NCI-H1436 treated with DMSO at 0.1 percent for 48 hours (cell line): ENCODE results near the gene TNNI3.
"Not testable (repeated sequence)": the region's sequence is repeated elsewhere in the genome, so short reads cannot be mapped to it uniquely, and the experiment has no call there.

Source experiments
- DNase-seq: peaks from one replicate; lab custom pipeline; 2025; lab: John Stamatoyannopoulos, UW

The TNNI3 gene

GRCh38 chr19:55113570-55114039 is 43.9 kb downstream of the TNNI3 start:
- DNase-seq = no peak

GRCh38 chr19:55112777-55113569 is 44.6 kb downstream of the TNNI3 start:
- no peak for DNase-seq

GRCh38 chr19:55112246-55112776 is 45.2 kb downstream of the TNNI3 start:
- no peak for DNase-seq

DNA sequence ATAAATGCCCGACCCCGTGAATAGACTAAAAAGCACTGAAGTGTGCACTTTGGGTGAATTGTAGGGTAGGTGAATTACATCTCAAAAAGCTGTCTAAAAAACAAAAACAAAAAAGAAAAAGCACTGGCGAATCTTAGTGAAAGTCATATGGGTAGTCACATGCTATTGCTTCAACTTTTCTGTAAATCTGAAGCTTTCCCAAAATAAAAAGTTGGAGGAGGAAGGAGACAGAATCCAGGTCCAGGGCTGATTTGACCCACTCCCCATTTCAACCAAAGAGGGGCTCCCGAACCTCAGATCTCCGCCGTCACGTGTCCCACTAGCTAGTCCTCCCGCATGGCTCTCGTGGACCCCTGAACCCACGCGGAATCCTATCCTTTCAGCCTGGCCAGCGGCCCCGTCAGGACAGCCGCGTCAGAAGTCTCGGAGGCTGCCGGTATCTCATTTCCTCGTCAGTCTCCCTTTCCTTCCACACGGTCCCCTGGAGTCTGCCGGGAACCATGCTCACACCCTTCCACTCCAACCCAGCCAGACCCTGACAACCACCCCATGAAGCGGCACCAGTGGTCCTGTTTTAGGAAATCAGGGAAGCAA is 46.2 kb downstream of the TNNI3 start:
- no peak for DNase-seq

DNA sequence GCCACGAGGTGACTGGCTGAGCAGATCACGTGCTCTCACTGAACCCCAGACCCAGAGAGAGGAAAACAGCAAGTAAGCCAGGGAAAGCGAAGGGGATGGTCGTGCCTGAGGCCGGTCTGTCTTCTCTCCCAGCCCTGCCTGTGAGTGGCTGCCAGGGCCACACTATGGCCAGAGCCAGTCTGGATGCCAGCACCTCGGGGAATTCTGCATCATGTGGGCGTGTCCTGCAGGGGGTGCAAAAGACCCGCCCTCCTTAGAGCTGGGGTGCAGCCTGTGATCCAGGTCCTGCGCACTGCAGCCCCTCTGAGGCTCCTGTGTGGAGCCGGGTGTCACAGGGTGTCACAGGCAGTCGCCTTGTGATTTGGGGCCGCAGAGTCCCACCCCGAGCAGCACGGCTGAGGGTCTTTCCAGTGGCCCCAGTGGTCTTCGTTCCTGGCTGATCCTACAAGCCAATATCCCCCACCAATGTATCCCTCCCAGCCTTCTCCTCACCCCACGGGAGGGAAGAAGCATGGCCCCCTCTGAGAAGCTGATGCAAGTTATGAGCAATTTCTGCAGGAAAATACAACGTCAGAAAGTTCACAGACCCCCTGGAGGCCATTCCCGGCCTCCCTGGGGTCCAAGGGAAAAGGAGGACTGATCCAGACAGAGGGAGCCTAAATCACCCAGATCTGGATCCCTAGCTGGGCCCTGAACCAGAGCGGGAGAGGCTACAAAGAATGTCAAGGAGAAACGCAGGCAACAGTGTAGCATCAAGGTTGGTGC is 47.8 kb downstream of the TNNI3 start:
- no peak for DNase-seq

DNA sequence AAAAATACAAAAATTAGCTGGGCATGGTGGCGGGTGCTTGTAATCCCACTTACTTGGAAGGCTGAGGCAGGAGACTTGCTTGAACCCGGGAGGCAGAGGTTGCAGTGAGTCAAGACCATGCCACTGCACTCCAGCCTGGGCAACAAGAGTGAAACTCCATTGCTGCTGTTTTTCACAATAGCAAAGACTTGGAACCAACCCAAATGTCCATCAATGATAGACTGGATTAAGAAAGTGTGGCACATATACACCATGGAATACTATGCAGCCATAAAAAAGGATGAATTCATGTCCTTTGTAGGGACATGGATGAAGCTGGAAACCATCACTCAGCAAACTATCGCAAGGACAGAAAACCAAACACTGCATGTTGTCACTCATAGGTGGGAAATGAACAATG is 50.3 kb downstream of the TNNI3 start:
- DNase-seq = not testable (repeated sequence)

DNA sequence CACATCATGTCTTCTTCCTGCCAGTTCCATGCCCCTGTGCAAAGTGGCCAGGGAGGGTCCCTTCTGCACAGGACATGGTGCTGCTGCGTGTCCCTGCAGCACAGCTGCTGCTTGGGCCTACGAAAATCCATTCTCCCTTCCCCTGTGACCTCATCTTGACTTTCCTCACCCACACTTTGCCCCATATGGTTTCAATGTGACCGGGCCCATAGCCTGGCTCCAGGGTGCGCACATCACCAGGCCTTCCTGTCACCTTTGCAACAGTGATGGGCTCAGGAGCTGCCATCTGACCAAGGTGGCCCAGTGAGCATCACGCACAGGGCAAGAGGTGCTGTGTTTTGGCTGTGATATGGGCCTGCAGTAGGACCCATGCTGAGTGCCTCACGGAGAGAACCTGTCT is 50.9 kb downstream of the TNNI3 start:
- DNase-seq = no peak

- no peak for DNase-seq
Observed at GRCh38 chr19:55105237-55105636, 52.3 kb downstream of the TNNI3 start.

- DNase-seq = no peak
Observed at GRCh38 chr19:55103190-55103589, 54.3 kb downstream of the TNNI3 start.
